ENCODE data around the gene ENTREP3.

ENTREP3 gene

DNA sequence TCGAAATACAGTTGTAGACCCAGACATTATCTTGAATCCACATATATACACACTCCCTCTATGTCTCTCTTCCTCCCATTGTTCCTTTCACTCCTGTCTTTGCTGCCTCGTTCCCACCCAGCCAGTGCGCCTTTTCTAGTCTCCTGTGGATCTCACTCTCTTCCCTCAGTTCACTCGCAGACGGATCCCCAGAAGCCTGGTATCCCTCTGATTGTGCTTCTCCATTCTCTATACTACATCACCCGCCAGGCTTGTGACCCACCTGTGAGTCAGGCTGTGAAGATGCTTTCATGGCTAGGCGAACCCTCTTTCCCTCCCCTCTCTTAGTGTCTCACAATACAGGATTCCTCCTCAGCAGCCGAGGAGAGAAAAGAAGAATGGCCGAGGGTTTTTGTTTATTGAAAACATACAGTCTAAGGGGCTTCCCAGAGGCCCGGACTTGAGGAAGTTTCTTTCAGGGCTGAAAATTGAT is 23.4 kb upstream of the ENTREP3 start:
- DNase-seq = no peak

DNA sequence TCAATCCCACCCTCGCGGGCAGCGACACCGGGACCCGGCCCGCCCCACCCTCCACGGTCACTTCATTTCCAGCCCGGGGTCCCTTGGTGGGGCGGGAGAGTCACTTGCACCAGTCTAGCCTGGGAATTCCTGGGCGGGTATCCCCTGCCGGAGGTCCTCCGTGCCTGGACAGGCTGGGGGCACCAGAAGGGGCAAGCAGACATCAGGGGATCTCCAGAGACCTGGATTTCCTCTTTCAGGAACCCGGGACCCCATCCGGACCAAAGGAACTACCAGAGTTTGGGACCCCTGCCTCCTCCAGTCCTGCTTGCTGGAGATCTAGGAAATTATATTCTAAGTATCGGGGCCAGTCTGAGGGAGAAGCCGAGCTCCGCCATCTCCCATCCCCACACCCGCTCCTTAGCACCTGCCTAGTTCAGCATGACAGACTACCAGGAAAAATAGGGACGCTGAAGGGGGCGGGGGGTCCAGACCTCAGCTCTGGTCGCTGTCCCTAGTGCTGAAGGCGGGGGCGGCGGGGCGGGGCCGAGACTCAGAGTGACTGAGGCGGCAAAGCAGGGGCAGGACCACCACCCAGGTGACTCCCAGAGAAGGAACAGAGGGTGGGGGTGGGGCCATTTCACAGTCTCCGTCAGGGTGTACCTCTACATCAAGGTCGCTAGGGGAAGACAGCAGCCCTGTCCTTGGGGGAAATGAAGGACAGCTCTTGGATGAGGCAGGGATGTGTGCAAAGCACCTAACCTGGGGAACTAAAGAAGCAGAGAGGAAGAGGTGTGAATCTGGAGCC is 22.8 kb upstream of the ENTREP3 start:
- DNase-seq = peak; percentile 79

DNA sequence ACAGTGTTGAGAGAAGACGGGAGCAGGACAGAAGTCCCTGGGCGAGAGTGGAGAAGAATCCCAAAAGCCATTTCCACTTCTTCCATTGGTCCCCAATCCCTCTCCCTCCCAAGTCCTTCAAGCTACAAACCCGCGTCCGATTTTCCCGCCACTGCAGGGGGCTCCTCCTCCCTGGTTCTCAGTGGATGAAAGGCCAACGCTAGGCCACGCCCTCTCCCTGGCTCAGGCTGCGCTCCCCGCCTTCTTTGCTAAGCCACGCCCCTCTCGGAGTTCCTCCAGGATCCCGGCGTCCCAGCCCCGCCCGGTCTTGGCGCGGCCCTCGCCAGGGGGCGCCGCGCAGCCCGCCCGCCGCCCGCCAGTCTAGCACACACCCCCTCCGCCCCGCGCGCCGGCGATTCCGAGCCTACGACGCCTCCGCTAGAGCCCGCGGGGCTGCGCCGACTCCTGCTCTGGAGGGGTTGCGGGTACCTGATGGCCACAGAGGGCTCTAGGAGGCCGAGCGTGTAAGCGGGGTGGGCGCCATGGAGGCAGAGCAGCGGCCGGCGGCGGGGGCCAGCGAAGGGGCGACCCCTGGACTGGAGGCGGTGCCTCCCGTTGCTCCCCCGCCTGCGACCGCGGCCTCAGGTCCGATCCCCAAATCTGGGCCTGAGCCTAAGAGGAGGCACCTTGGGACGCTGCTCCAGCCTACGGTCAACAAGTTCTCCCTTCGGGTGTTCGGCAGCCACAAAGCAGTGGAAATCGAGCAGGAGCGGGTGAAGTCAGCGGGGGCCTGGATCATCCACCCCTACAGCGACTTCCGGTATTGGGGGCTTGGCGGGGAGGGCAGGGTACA is 22.0 kb upstream of the ENTREP3 start, which contains the start of gene HCN3:
HCN3 (plus strand) TSS at position 394 of the 832 bp plus-strand sequence; CDS start at position 522, 128 bp downstream.
- DNase-seq = peak; percentile 98

GRCh38 chr1:155273343-155274245 is 18.3 kb upstream of the ENTREP3 start, which contains the start of gene CLK2:
TSS of gene CLK2 (minus strand) at chr1:155273504. CDS start at chr1:155270977, 2,527 bp downstream.
- peak; percentile 97 for DNase-seq

DNA sequence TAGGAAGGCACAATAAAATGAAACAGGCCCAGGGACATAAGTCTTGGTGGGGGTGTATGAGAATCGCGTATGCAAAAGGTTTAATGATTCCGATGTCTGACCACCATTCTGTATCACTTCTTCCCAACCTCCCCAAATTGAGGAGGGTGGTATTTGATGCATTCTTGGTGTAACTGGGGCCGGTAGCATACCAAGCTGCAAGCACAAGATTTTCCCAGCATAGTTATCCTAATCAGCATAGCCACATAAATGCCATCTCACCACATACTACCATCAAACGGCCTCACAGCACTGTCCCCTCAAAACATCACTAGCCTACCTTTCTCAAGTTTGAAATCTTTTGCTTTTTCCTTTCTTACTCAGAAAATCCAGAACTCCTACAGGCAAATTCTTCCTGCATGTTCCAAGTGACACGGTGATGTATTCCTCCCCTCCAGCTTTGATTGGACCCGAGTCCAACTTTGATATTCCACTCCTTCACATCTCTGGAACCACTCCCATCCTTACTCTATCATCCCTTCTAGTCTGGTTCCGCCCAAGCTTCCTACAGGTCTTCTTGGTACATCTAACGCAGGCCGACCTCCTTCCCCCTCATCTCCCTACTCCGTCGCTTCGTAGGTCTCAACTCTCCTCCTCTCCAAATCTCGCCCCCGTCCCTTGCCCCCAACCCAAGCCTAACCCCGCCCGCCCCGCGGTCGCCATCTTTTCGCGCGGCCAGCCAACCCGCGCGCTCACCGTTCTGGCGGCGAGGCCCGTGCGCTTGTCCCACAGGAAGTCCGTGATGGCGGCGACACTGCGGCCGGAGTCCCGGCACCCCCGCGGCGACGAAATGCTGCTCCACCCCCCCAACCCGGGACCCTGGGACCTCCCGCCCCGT is 17.4 kb upstream of the ENTREP3 start:
- DNase-seq = no peak

- DNase-seq = no peak
Observed at GRCh38 chr1:155269381-155269780, 14.1 kb upstream of the ENTREP3 start.

DNA sequence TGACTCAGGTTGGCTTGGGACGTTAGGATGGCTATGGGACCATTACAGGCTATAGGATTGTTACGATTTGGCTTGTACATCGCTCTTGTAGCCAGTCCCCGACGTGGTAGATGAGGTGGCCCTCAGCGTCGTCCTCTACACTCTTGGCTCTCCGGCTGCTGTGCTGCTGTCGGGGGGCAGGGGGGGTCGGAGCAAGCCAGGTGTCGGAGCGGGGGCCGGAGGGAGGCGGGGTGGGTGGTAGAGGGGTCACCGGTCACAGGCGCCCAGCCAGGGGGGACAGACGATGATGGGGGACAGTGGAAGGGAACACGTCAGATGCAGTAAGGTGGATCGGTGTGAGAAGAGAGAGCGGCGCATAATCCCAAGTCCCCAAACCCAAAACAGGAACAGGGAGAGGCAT is 13.3 kb upstream of the ENTREP3 start:
- no peak for DNase-seq

GRCh38 chr1:155267373-155267772 is 12.1 kb upstream of the ENTREP3 start:
- DNase-seq = no peak

DNA sequence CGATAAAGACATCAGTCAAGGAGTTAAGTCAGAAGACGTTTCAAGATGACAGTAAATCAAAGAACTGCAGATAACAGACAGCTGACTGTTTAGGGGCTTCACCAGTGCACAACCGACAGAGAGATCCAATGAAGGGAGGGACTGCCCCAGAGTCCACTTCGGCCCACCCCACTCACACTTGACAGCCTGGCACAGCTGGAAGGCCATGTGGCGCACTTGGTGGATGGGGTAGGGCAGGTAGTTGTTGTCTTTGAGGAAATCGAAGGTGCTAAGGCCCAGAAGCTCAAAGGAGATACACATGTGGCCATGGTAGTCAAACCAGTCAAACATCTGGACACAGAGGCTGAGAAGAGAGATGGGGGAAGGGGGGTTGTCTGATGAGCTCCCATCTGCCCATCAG is 11.3 kb upstream of the ENTREP3 start:
- DNase-seq = no peak

GRCh38 chr1:155263067-155263466 is 7.8 kb upstream of the ENTREP3 start:
- DNase-seq = no peak

GRCh38 chr1:155261852-155262673 is 6.8 kb upstream of the ENTREP3 start, which contains the start of gene SCAMP3:
TSS of gene SCAMP3 (minus strand) at chr1:155262360. CDS start at chr1:155262151, 209 bp downstream.
- peak; percentile 96 for DNase-seq

GRCh38 chr1:155261493-155261851 is 6.2 kb upstream of the ENTREP3 start:
- no peak for DNase-seq

DNA sequence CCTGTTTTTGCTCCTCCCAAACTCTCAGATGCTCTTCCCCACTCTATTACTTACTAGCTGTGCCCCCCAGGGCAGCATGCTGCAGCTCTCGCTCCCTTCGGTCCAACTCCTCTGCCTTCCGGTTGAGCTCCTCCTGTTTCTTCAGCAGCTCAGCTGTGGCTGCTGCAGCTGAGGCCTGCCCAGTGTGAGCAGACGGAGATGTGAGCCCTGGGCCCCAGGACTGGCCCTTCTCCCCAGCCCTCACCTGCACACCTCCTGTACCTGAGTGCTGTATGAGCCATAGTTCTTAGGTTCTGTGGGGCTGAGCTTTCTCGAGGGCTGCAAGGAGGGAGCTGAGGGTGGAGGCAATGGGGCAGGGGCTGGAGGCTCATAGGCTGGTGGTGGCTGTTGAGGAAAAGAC is 5.0 kb upstream of the ENTREP3 start:
- DNase-seq = no peak

GRCh38 chr1:155256058-155256852 is 972 bp upstream of the ENTREP3 start:
- no peak for DNase-seq

GRCh38 chr1:155254714-155255242 is 505 bp downstream of the ENTREP3 start:
- peak; percentile 67 for DNase-seq

DNA sequence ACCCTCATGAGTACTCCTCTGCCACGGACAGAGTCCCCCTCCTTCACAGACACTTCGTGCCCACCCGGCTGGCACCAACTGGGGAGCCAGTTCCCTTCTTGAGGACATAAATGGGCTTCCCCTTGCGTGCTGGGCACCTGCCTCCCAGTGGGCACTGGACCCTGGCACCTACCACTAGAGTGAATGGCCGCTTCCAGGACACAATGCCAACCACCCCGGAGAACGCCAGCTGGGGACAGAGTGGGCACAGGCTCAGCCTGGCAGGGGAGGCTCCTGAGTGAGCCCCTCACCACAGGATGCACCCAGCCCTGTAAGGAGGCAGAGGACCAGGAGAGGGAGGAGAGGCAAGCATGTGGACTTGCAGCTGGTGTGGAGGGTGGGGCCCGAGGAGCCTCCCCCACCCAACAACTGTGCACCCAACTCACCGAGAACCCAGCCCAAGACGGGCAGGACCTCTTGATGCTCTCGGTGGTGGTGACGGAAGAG is 1.0 kb downstream of the ENTREP3 start:
- no peak for DNase-seq

- no peak for DNase-seq
Observed at GRCh38 chr1:155253797-155254196, 1.5 kb downstream of the ENTREP3 start.

DNA sequence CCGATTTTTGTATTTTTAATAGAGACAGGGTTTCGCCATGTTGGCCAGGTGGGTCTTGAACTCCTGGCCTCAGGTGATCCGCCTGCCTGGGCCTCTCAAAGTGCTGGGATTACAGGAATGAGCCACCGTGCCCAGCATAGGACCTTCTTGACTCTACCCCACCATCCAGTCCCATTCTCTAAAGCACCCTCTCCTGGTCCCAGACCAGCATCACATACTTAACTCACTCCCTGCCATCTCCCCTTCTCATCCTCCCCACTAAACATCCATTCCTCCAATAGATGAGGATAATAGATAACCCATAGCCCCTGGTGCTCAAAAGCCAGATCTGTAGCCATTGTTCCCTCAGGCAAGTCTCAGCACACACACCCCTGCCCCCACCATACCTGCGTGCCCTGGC is 2.1 kb downstream of the ENTREP3 start:
- no peak for DNase-seq

- no peak for DNase-seq
Observed at GRCh38 chr1:155251566-155251965, 3.7 kb downstream of the ENTREP3 start.

Measured in left hindlimb (tissue), 1 donor.